Tibial nerve (tissue), 4 donors: Measurements from ENCODE around the gene C19orf25. TPM values are rescaled to one million over a fixed set of nuclear protein-coding genes. Genes with fewer than 3 reads are reported as not detected.

Experiments
- DNase-seq, 2 donors: peaks; one replicate each; pipeline ENCODE4 v3.0.0-alpha.2; 2019; ENCODE audit warnings: low spot score in 2 of 2
- H3K27ac ChIP-seq, 4 donors: fragments of 200-600 bp; sonication (generic) in 3 of 4; one replicate each; pipeline ENCODE4 v1.5.1; 2017 to 2019; ENCODE audit warnings: mild to moderate bottlenecking in 1 of 4
- H3K27me3 ChIP-seq, 2 donors: fragments of 200-600 bp; sonication (generic) in 1 of 2; one replicate each; pipeline versions ENCODE4 v1.5.1 to v1.6.0; 2017 to 2019
- H3K36me3 ChIP-seq, 3 donors: fragments of 200-600 bp; sonication (generic); one replicate each; pipeline ENCODE4 v1.5.1; 2018 to 2019
- H3K4me1 ChIP-seq, 4 donors: fragments of 200-600 bp; sonication (generic) in 3 of 4; one replicate each; pipeline ENCODE4 v1.5.1; 2017 to 2019
- H3K4me3 ChIP-seq, 4 donors: fragments of 200-600 bp; sonication (generic) in 3 of 4; one replicate each; pipeline ENCODE4 v1.5.1; 2017 to 2019; ENCODE audit warnings: mild to moderate bottlenecking in 1 of 4, moderate library complexity in 1 of 4
- H3K9me3 ChIP-seq, 4 donors: fragments of 200-600 bp; sonication (generic) in 3 of 4; one replicate each; pipeline ENCODE4 v1.5.1; 2017 to 2019
- EP300 ChIP-seq, 2 donors: sonication (generic); formaldehyde crosslinking; IDR thresholded peaks; one replicate each; pipeline ENCODE4 v1.6.1; 2017; ENCODE audit warnings: antibody characterized with exemption in 2 of 2, mild to moderate bottlenecking in 1 of 2
- POLR2A ChIP-seq, 2 donors: fragments of 450-650 bp; IDR thresholded peaks; one replicate each; pipeline ENCODE4 v1.6.1; 2017; ENCODE audit warnings: antibody characterized with exemption in 2 of 2, mild to moderate bottlenecking in 2 of 2, moderate library complexity in 2 of 2
- WGBS, 2 donors: methylation state at CpG; one replicate each; pipeline ENCODE4 v1.1.5; 2018; 5-methylcytosine and 5-hydroxymethylcytosine counted together
- total RNA-seq, 4 donors: library from RNA; depleted of rRNA; stranded (reverse); fragments of >200 nt; gene quantifications; one replicate each; pipeline ENCODE4 v1.1.0, GENCODE V29; 2016
- TF ChIP-seq, protein P1 (sequence below), 5 experiments: fragments of 200-600 bp in 3 of 5; fragments of 450-650 bp in 2 of 5; sonication (generic) in 3 of 5; IDR thresholded peaks; one replicate each; pipeline ENCODE4 v1.5.1; 2016 to 2019; ENCODE audit warnings: antibody characterized with exemption in 5 of 5, mild to moderate bottlenecking in 3 of 5, moderate library complexity in 2 of 5

The C19orf25 gene
- total RNA-seq, 4 donors from 2014 or later, result 22.4 to 47.4 (median 33.8) TPM

DNA sequence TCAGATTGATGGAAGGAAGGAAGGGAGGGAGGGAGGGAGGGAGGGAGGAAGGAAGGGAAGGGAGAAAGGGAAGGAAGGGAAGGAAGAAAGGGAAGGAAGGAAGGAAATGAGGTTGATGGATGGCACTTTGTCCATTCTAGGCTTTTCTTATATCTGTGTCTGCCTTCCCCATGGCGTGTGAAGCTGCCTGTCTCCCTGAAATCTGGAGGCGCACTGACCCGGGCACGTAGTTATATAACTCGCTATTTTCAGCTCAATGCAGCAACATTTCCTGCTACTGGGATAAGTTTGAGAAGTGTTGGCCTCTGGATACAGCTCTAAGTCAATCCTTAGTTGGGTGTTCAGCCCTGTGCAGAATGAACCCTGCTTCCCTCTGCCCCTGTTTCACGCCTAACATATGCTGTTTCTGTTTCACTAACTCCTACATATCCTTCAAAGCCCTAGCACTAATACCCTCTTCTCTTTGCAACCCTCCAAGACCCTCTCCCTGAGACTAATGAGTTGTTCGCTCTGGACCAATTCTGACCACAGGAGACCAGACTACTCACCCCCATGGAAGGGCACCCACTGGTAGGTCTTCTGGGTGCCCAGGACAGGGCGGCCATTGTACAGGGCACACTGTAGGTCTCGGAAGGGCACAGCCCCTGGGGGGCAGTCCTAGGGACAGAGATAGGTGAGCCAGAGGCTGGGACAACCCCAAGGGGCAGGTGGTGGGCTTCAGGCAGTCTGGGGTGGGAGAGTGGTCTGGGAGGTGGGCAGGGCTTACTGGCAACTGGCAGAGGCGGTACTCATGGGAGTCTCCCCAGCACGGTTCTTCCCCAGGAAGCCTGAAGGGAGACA lies 30.8 kb upstream of the C19orf25 start:
- Histone ChIP-seq H3K36me3 (peaks cover 0 to 7% (median 0%) of the 10 kb centered on the region in 3 donors), H3K9me3 (peaks cover 0 to 6% (median 0%) of the 10 kb centered on the region in 4 donors), H3K4me3 (no peak overlapping the region), H3K4me1 (peaks cover 0 to 66% (median 16%) of the 10 kb centered on the region in 4 donors), H3K27me3 (peaks cover 0 to 48% of the 10 kb centered on the region in 2 donors), H3K27ac (peak overlapping the region in 2 of 4 donors; percentile 64 to 74)
- DNase-seq, result no peak
- TF ChIP-seq, protein P1, sequence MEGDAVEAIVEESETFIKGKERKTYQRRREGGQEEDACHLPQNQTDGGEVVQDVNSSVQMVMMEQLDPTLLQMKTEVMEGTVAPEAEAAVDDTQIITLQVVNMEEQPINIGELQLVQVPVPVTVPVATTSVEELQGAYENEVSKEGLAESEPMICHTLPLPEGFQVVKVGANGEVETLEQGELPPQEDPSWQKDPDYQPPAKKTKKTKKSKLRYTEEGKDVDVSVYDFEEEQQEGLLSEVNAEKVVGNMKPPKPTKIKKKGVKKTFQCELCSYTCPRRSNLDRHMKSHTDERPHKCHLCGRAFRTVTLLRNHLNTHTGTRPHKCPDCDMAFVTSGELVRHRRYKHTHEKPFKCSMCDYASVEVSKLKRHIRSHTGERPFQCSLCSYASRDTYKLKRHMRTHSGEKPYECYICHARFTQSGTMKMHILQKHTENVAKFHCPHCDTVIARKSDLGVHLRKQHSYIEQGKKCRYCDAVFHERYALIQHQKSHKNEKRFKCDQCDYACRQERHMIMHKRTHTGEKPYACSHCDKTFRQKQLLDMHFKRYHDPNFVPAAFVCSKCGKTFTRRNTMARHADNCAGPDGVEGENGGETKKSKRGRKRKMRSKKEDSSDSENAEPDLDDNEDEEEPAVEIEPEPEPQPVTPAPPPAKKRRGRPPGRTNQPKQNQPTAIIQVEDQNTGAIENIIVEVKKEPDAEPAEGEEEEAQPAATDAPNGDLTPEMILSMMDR (IDR thresholded peaks at IDR 0.05), result no peak
- TF ChIP-seq EP300 (IDR thresholded peaks at IDR 0.05), result no peak
- no peak for TF ChIP-seq POLR2A (IDR thresholded peaks at IDR 0.05)
- 51 to 52% methylated on average over 9 of the region's 11 CpGs for WGBS, 2 donors

DNA sequence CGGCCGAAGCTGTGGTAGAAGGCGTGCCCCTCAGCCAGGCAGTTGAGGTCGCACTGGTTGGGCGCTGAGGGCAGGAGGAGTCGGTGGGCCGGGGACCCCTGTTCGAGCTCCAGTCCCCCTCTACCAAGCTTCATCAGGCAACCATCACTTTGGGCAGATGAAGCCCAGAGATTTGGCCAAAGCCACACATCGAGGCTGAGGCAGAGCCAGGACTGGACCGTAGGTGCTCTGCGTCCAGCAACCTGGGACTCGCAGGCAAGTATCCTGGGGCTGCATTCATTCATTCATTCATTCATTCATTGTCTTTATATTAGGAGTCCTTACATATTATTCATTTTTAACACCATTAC lies 29.5 kb upstream of the C19orf25 start:
- no peak for DNase-seq
- Histone ChIP-seq H3K4me1 (peaks cover 0 to 65% (median 19%) of the 10 kb centered on the region in 4 donors), H3K27ac (peak overlapping the region; percentile 52 to 93 (median 88)), H3K4me3 (peak overlapping the region in 3 of 4 donors; percentile 11 to 52 (median 42)), H3K36me3 (peaks cover 0 to 7% (median 0%) of the 10 kb centered on the region in 3 donors), H3K27me3 (peaks cover 0 to 46% of the 10 kb centered on the region in 2 donors), H3K9me3 (peaks cover 0 to 6% (median 0%) of the 10 kb centered on the region in 4 donors)
- 33 to 39% methylated on average over 11 to 12 of the region's 12 CpGs for WGBS, 2 donors
- TF ChIP-seq, protein P1 (IDR thresholded peaks at IDR 0.05), result no peak
- TF ChIP-seq EP300 (IDR thresholded peaks at IDR 0.05) (no peak), POLR2A (IDR thresholded peaks at IDR 0.05) (no peak)

DNA sequence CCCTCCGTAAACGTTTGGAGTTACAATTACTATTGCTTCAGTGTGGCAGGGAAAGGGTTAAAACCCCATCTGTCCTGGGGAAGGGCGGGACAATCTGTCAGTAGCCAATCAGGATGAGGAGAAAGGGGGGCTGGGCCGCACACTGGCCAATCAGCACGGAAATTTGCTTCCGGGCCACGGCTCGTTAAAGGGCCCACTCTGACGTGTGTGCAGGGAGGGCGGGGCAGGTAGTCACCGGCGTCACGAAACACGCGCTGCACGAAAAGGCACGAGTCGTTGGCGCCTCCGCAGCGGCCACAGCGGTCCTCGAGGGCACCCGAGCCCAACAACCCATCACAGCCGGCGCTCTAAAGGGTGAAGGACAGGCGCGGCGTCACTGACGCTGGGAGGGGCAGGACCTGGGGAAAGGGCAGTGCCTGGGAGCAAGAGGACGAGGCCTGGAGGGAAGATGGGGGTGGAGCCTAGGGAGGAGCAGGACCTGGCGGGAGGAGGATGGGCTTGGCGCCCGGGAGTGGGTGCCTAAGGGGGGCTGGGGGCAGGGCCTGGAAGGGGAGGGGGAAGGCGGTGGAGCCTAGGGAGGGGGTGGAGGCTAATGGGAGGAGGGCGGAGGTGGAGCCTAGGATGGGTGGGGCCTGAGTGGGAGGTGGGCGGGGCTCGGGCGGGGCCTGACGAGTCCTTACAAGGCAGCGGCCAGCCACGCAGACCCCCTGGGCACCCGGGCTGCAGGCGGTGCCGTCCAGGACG lies 28.9 kb upstream of the C19orf25 start:
- H3K36me3 ChIP-seq, result peaks cover 0 to 7% (median 0%) of the 10 kb centered on the region in 3 donors
- peaks cover 0 to 67% (median 21%) of the 10 kb centered on the region in 4 donors for H3K4me1 ChIP-seq
- peak; percentile 82 to 95 for DNase-seq
- peaks cover 0 to 48% of the 10 kb centered on the region in 2 donors for H3K27me3 ChIP-seq
- peaks cover 0 to 6% (median 0%) of the 10 kb centered on the region in 4 donors for H3K9me3 ChIP-seq
- TF ChIP-seq EP300 (IDR thresholded peaks at IDR 0.05) (peak; percentile 81 to 86), POLR2A (IDR thresholded peaks at IDR 0.05) (no peak)
- TF ChIP-seq, protein P1 (IDR thresholded peaks at IDR 0.05), result peak in 1 of 5 experiments; percentile 55
- WGBS, 2 donors, result 1 to 2% methylated on average over 31 to 46 of the region's 46 CpGs
- peak overlapping the region in 3 of 4 donors; percentile 11 to 52 (median 42) for H3K4me3 ChIP-seq
- peak overlapping the region; percentile 52 to 93 (median 88) for H3K27ac ChIP-seq

DNA sequence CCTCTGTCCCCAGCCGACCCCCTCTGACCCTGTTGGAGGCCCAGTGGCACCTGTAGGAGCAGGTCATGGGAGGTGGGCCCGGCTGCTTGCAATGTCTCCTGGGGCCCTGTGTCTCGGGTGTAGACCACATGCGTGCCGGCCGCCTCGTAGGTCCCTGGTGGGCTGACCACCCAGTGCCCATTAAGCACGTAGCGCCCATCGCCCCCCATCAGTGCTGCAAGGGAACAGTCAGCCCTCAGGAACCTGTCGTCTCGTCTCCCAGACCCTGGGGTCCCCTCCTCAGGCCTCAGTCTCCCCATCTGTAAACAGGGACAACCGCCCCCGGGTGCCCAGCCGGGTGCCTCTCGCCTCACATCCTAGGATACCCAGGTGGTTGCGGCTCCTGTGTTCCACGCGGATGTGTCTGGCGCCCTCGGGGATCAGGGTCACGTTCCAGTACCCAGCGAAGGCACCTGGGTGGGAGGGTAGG lies 28.2 kb upstream of the C19orf25 start:
- TF ChIP-seq POLR2A (IDR thresholded peaks at IDR 0.05) (no peak), EP300 (IDR thresholded peaks at IDR 0.05) (no peak)
- TF ChIP-seq, protein P1 (IDR thresholded peaks at IDR 0.05), result no peak
- Histone ChIP-seq H3K4me1 (peaks cover 0 to 64% (median 21%) of the 10 kb centered on the region in 4 donors), H3K27ac (peak overlapping the region; percentile 45 to 93 (median 88)), H3K9me3 (peaks cover 0 to 6% (median 0%) of the 10 kb centered on the region in 4 donors), H3K27me3 (peaks cover 0 to 46% of the 10 kb centered on the region in 2 donors), H3K36me3 (peaks cover 0 to 7% (median 0%) of the 10 kb centered on the region in 3 donors), H3K4me3 (peak overlapping the region in 2 of 4 donors; percentile 42 to 52)
- no peak for DNase-seq
- 50 to 59% methylated on average over 12 to 23 of the region's 23 CpGs for WGBS, 2 donors
